Sigmoid colon (tissue), 7 donors: ENCODE measurements around the gene EID2B. TPM values are rescaled to one million over a fixed set of nuclear protein-coding genes. Genes with fewer than 3 reads are reported as not detected.

Experiments
- DNase-seq: peaks from one replicate; pipeline ENCODE4 v3.0.0-alpha.2; 2019
- H3K27ac ChIP-seq, 4 donors: fragments of 200-600 bp; sonication (generic); one replicate each; pipeline ENCODE4 v1.5.1; 2016 to 2019; ENCODE audit warnings: mild to moderate bottlenecking in 1 of 4
- H3K27me3 ChIP-seq, 3 donors: fragments of 200-600 bp; sonication (generic); one replicate each; pipeline ENCODE4 v1.5.1; 2019; ENCODE audit warnings: mild to moderate bottlenecking in 1 of 3
- H3K36me3 ChIP-seq, 4 donors: fragments of 200-600 bp; sonication (generic); one replicate each; pipeline ENCODE4 v1.5.1; 2016 to 2019
- H3K4me1 ChIP-seq, 4 donors: fragments of 200-600 bp; sonication (generic); one replicate each; pipeline ENCODE4 v1.5.1; 2017 to 2019
- H3K4me3 ChIP-seq, 4 donors: fragments of 200-600 bp; sonication (generic); one replicate each; pipeline ENCODE4 v1.5.1; 2017 to 2019; ENCODE audit warnings: mild to moderate bottlenecking in 2 of 4, moderate library complexity in 1 of 4
- H3K9me3 ChIP-seq, 4 donors: fragments of 200-600 bp in 3 of 4; sonication (generic) in 3 of 4; one replicate each; pipeline versions ENCODE4 v1.5.1 to v1.6.1; 2013 to 2019
- CTCF ChIP-seq, 4 experiments: fragments of 450-650 bp in 3 of 4; fragments of 200-600 bp in 1 of 4; IDR thresholded peaks; one replicate each; pipeline ENCODE4 v1.5.1; 2016 to 2019; ENCODE audit warnings: antibody characterized with exemption in 4 of 4, mild to moderate bottlenecking in 3 of 4, moderate library complexity in 2 of 4
- EP300 ChIP-seq, 4 donors: sonication (generic); formaldehyde crosslinking; IDR thresholded peaks; one replicate each; pipeline ENCODE4 v1.6.1; 2017; ENCODE audit warnings: antibody characterized with exemption in 4 of 4
- POLR2A ChIP-seq, 2 donors: fragments of 450-650 bp; IDR thresholded peaks; one replicate each; pipeline ENCODE4 v1.6.1; 2016; ENCODE audit warnings: antibody characterized with exemption in 2 of 2, mild to moderate bottlenecking in 2 of 2, moderate library complexity in 2 of 2
- POLR2AphosphoS5 ChIP-seq, 4 donors: sonication (generic); formaldehyde crosslinking; IDR thresholded peaks; one replicate each; pipeline ENCODE4 v1.6.1; 2017; ENCODE audit warnings: antibody characterized with exemption in 4 of 4
- WGBS, 2 donors: extraction: QIAGEN DNeasy Blood & Tissue Kit; methylation state at CpG; one replicate each; pipeline ENCODE4 v1.1.7; 2013; 5-methylcytosine and 5-hydroxymethylcytosine counted together
- intact Hi-C: fragments of 100-400 bp; cut with DNase I; formaldehyde crosslinking; loops from one replicate; pipeline ENCODE4 v1.15.1; 2023
- polyA plus RNA-seq, 3 donors: library from polyadenylated mRNA; stranded (reverse); fragments of 200-250 nt; gene quantifications; one replicate each; pipeline ENCODE4 v1.2.3, GENCODE V29; 2013
- total RNA-seq, 4 donors: library from RNA; depleted of rRNA; stranded (reverse); fragments of >200 nt; gene quantifications; one replicate each; pipeline ENCODE4 v1.1.0, GENCODE V29; 2016
- donor health status: healthy with polysubstance abuse.
- donor health status: Bipolar disorder and iron deficiency.
- donor health status: healthy.

The EID2B gene
- total and polyA plus RNA-seq, 7 donors, result 0.46 to 7.7 (median 3.9) TPM

GRCh38 chr19:39558624-39559117 is 26.0 kb upstream of the EID2B start:
- WGBS, 2 donors, result 70 to 73% methylated on average over 6 of the region's 6 CpGs
- no peaks in the 10 kb centered on the region for H3K36me3 ChIP-seq
- H3K4me3 ChIP-seq, result no peak overlapping the region
- intact Hi-C loops, result loop anchor here (10.0 kb wide), 1 partner anchor 206 kb away; no protein-coding TSS in a partner anchor
- H3K27ac ChIP-seq, result no peak overlapping the region
- DNase-seq, result no peak
- no peak for TF ChIP-seq POLR2AphosphoS5 (IDR thresholded peaks at IDR 0.05)
- TF ChIP-seq CTCF (IDR thresholded peaks at IDR 0.05), result no peak
- no peak for TF ChIP-seq POLR2A (IDR thresholded peaks at IDR 0.05)
- no peak for TF ChIP-seq EP300 (IDR thresholded peaks at IDR 0.05)
- H3K4me1 ChIP-seq, result peaks cover 0 to 5% (median 0%) of the 10 kb centered on the region in 4 donors
- no peaks in the 10 kb centered on the region for H3K27me3 ChIP-seq
- no peaks in the 10 kb centered on the region for H3K9me3 ChIP-seq

GRCh38 chr19:39557811-39558623 is 25.4 kb upstream of the EID2B start:
- intact Hi-C loops, result loop anchor here (10.0 kb wide), 1 partner anchor 207 kb away; no protein-coding TSS in a partner anchor
- peaks cover 0 to 5% (median 0%) of the 10 kb centered on the region in 4 donors for H3K4me1 ChIP-seq
- no peak for TF ChIP-seq POLR2AphosphoS5 (IDR thresholded peaks at IDR 0.05)
- no peak for TF ChIP-seq CTCF (IDR thresholded peaks at IDR 0.05)
- TF ChIP-seq POLR2A (IDR thresholded peaks at IDR 0.05), result no peak
- TF ChIP-seq EP300 (IDR thresholded peaks at IDR 0.05), result no peak
- WGBS, 2 donors, result 48 to 61% methylated on average over 5 of the region's 5 CpGs
- no peaks in the 10 kb centered on the region for H3K36me3 ChIP-seq
- no peak for DNase-seq
- H3K27ac ChIP-seq, result no peak overlapping the region
- peak overlapping the region in 1 of 4 donors; percentile 12 for H3K4me3 ChIP-seq
- H3K27me3 ChIP-seq, result no peaks in the 10 kb centered on the region
- no peaks in the 10 kb centered on the region for H3K9me3 ChIP-seq

GRCh38 chr19:39555883-39556282 is 23.2 kb upstream of the EID2B start:
- Histone ChIP-seq H3K27me3 (no peaks in the 10 kb centered on the region), H3K36me3 (no peaks in the 10 kb centered on the region), H3K4me1 (peaks cover 0 to 5% (median 0%) of the 10 kb centered on the region in 4 donors), H3K9me3 (no peaks in the 10 kb centered on the region), H3K27ac (no peak overlapping the region), H3K4me3 (no peak overlapping the region)
- no peak for TF ChIP-seq CTCF (IDR thresholded peaks at IDR 0.05)
- no peak for TF ChIP-seq POLR2A (IDR thresholded peaks at IDR 0.05)
- no peak for TF ChIP-seq POLR2AphosphoS5 (IDR thresholded peaks at IDR 0.05)
- TF ChIP-seq EP300 (IDR thresholded peaks at IDR 0.05), result no peak
- WGBS, 2 donors, result 50 to 61% methylated on average over 1 of the region's 1 CpG
- intact Hi-C loops, result loop anchor here (10.0 kb wide), 1 partner anchor 209 kb away; no protein-coding TSS in a partner anchor
- no peak for DNase-seq

GRCh38 chr19:39554701-39555311 is 22.2 kb upstream of the EID2B start:
- intact Hi-C loops, result loop anchor here (5.0 to 10.0 kb wide), 2 partner anchors 210 to 417 kb away; partner anchors contain the start of gene PSMC4
- H3K27me3 ChIP-seq, result no peaks in the 10 kb centered on the region
- WGBS, 2 donors, result 59 to 78% methylated on average over 4 of the region's 4 CpGs
- no peak overlapping the region for H3K27ac ChIP-seq
- peaks cover 0 to 5% (median 0%) of the 10 kb centered on the region in 4 donors for H3K4me1 ChIP-seq
- no peaks in the 10 kb centered on the region for H3K36me3 ChIP-seq
- no peak for DNase-seq
- TF ChIP-seq EP300 (IDR thresholded peaks at IDR 0.05) (no peak), POLR2AphosphoS5 (IDR thresholded peaks at IDR 0.05) (no peak), CTCF (IDR thresholded peaks at IDR 0.05) (no peak), POLR2A (IDR thresholded peaks at IDR 0.05) (no peak)
- H3K4me3 ChIP-seq, result no peak overlapping the region
- no peaks in the 10 kb centered on the region for H3K9me3 ChIP-seq
